ENCODE results near the gene MACROD2. TPM values are rescaled to one million over a fixed set of nuclear protein-coding genes. Genes with fewer than 3 reads are reported as not detected.

Gene MACROD2
- total and polyA plus RNA-seq, 2 of the 4 experiments (the other 2 are of a cell fraction), result not detected

- no peak for TF ChIP-seq MAFK (IDR thresholded peaks at IDR 0.05; ENCODE audit: low read depth, low read length)
- TF ChIP-seq RFX5 (IDR thresholded peaks at IDR 0.05; ENCODE audit: low read depth, low read length), result no peak
- TF ChIP-seq RAD21 (IDR thresholded peaks at IDR 0.05; ENCODE audit: low read length), result no peak
- no peak for TF ChIP-seq CHD1 (IDR thresholded peaks at IDR 0.05; ENCODE audit: low read depth, low read length)
- no peak for TF ChIP-seq SMC3 (IDR thresholded peaks at IDR 0.05; ENCODE audit: low read depth, low read length)
- no peak for TF ChIP-seq CEBPB (IDR thresholded peaks at IDR 0.05; ENCODE audit: low read depth, low read length)
- TF ChIP-seq, protein P1, sequence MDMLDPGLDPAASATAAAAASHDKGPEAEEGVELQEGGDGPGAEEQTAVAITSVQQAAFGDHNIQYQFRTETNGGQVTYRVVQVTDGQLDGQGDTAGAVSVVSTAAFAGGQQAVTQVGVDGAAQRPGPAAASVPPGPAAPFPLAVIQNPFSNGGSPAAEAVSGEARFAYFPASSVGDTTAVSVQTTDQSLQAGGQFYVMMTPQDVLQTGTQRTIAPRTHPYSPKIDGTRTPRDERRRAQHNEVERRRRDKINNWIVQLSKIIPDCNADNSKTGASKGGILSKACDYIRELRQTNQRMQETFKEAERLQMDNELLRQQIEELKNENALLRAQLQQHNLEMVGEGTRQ (IDR thresholded peaks at IDR 0.05; ENCODE audit: low read depth, low read length), result no peak
- TF ChIP-seq NFE2L2 (IDR thresholded peaks at IDR 0.05; ENCODE audit: low read depth, low read length), result no peak
- TF ChIP-seq FOS (IDR thresholded peaks at IDR 0.05; ENCODE audit: low read depth, low read length), result no peak
- TF ChIP-seq MXI1 (IDR thresholded peaks at IDR 0.05; ENCODE audit: borderline replicate concordance, low read depth, low read length), result no peak
- TF ChIP-seq, protein P2, sequence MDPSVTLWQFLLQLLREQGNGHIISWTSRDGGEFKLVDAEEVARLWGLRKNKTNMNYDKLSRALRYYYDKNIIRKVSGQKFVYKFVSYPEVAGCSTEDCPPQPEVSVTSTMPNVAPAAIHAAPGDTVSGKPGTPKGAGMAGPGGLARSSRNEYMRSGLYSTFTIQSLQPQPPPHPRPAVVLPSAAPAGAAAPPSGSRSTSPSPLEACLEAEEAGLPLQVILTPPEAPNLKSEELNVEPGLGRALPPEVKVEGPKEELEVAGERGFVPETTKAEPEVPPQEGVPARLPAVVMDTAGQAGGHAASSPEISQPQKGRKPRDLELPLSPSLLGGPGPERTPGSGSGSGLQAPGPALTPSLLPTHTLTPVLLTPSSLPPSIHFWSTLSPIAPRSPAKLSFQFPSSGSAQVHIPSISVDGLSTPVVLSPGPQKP (IDR thresholded peaks at IDR 0.05; ENCODE audit: borderline replicate concordance, low read depth, low read length), result no peak
- TF ChIP-seq BHLHE40 (IDR thresholded peaks at IDR 0.05; ENCODE audit: low read depth, low read length), result no peak
- TF ChIP-seq MAZ (IDR thresholded peaks at IDR 0.05; ENCODE audit: borderline replicate concordance, low read depth, low read length), result no peak
- TF ChIP-seq, protein P3, sequence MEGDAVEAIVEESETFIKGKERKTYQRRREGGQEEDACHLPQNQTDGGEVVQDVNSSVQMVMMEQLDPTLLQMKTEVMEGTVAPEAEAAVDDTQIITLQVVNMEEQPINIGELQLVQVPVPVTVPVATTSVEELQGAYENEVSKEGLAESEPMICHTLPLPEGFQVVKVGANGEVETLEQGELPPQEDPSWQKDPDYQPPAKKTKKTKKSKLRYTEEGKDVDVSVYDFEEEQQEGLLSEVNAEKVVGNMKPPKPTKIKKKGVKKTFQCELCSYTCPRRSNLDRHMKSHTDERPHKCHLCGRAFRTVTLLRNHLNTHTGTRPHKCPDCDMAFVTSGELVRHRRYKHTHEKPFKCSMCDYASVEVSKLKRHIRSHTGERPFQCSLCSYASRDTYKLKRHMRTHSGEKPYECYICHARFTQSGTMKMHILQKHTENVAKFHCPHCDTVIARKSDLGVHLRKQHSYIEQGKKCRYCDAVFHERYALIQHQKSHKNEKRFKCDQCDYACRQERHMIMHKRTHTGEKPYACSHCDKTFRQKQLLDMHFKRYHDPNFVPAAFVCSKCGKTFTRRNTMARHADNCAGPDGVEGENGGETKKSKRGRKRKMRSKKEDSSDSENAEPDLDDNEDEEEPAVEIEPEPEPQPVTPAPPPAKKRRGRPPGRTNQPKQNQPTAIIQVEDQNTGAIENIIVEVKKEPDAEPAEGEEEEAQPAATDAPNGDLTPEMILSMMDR (conservative IDR thresholded peaks at IDR 0.05; ENCODE audit: low read depth, low read length), result no peak
- TF ChIP-seq POLR2A (IDR thresholded peaks at IDR 0.05; ENCODE audit: low read depth, low read length), result no peak
- H3K4me2 ChIP-seq (ENCODE audit: low read depth, low read length), result no peak overlapping the region
- no peaks in the 10 kb centered on the region for H3K4me1 ChIP-seq (ENCODE audit: control insufficient read depth, insufficient read depth, low read length)
- H2AK5ac ChIP-seq (ENCODE audit: low read depth, low read length), result no peak overlapping the region
- H2AFZ ChIP-seq (replicated peaks; ENCODE audit: low read length, poor library complexity), result no peak overlapping the region
- no peak overlapping the region for H2AK9ac ChIP-seq (replicated peaks; ENCODE audit: low read depth, low read length, poor library complexity)
- intact Hi-C loops (cut with micrococcal nuclease) (no loop called here), dilution Hi-C loops (cut with HindIII; ENCODE audit: low sequenced_read_pairs, unreplicated experiment) (no loop called here), in situ Hi-C loops (cut with MboI; ENCODE audit: low sequenced_read_pairs) (no loop called here)
- no peak overlapping the region for H3K18ac ChIP-seq (ENCODE audit: low read depth, low read length)
- H4K91ac ChIP-seq (ENCODE audit: insufficient read depth, low read depth, low read length), result no peak overlapping the region
- no peak overlapping the region for H3K27ac ChIP-seq (ENCODE audit: insufficient read depth, low read length)
- H3K4me3 ChIP-seq (ENCODE audit: insufficient read depth, low read depth, low read length), result no peak overlapping the region
- no peaks in the 10 kb centered on the region for H3K27me3 ChIP-seq (ENCODE audit: control insufficient read depth, insufficient read depth, low read length)
- no peak overlapping the region for H3K23ac ChIP-seq (ENCODE audit: low read depth, low read length)
- H2BK15ac ChIP-seq (ENCODE audit: low read depth, low read length), result no peak overlapping the region
- ATAC-seq (ENCODE audit: low read depth), result no peak
- H3K79me1 ChIP-seq (ENCODE audit: low read depth in 1 of 2, low read length in 2 of 2), result no peaks in the 10 kb centered on the region
- ChIA-PET POLR2A (ENCODE audit: unreplicated experiment) (no interaction called here), CTCF (no interaction called here)
- no peak overlapping the region for H4K8ac ChIP-seq (ENCODE audit: low read depth in 2 of 2, low read length in 2 of 2)
- H3K14ac ChIP-seq (replicated peaks; ENCODE audit: low read depth, low read length), result no peak overlapping the region
- no peak overlapping the region for H2BK20ac ChIP-seq (ENCODE audit: low read depth, low read length)
- no peak overlapping the region for H2BK120ac ChIP-seq (ENCODE audit: low read depth, low read length)
- peaks cover 6% of the 10 kb centered on the region for H3K9me3 ChIP-seq (ENCODE audit: control insufficient read depth, insufficient read depth, low read length)
- no peaks in the 10 kb centered on the region for H3K36me3 ChIP-seq (ENCODE audit: control insufficient read depth, insufficient read depth, low read length)
- H3K9me1 ChIP-seq (ENCODE audit: insufficient read depth, low read length), result no peaks in the 10 kb centered on the region
- H3K56ac ChIP-seq (ENCODE audit: extremely low read depth, insufficient read depth, low read length), result no peak overlapping the region
- H3K9ac ChIP-seq (ENCODE audit: low read depth, low read length), result no peak overlapping the region
- DNase-seq, result no peak
- no peak overlapping the region for H2BK5ac ChIP-seq (ENCODE audit: low read depth, low read length, poor library complexity, severe bottlenecking)
- H4K20me1 ChIP-seq (ENCODE audit: insufficient read depth, low read length), result no peaks in the 10 kb centered on the region
- no TSS peak for BruUV-seq (replicated peaks)
- H4K5ac ChIP-seq (ENCODE audit: low read depth, low read length), result no peak overlapping the region
- no CpG with 5 or more reads among the region's 2 CpGs for WGBS, 2 experiments (ENCODE audit: extremely low coverage in 2 of 2, insufficient read length in 1 of 2)
- H3K4ac ChIP-seq (ENCODE audit: low read depth, low read length), result no peak overlapping the region
These were observed 1560.6 kb downstream of the MACROD2 start for GRCh38 chr20:15555913-15556312.

Measured in IMR-90 (cell line).